NCI-H446 (cell line): ENCODE data around the gene FMO2.

Source experiments
- DNase-seq, 2 experiments: peaks; one replicate each; lab custom pipeline; 2025; lab: John Stamatoyannopoulos, UW

The FMO2 gene

DNA sequence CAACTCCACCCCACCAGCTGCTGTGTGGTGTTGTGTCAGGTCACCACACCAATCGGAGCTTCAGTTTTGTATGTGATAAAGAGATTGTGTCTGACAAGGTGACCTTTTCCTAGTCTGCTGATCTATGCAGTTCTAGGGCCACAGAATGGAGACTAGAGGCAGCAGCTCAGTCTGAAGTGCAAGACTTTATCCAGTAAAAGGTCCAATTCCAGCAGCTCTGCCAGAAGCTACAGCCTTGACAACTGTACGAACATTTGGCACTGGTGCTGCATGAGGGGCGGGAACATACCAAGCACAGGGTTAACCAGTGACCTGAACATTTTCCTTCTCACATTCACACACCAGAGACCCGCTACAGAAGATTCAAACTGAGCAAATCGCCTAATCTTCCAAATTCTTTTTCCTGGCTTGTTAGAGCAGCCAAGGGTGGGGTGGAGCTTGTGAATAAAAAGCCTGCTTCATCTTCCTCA is 72.5 kb downstream of the FMO2 start:
- no peak for DNase-seq

DNA sequence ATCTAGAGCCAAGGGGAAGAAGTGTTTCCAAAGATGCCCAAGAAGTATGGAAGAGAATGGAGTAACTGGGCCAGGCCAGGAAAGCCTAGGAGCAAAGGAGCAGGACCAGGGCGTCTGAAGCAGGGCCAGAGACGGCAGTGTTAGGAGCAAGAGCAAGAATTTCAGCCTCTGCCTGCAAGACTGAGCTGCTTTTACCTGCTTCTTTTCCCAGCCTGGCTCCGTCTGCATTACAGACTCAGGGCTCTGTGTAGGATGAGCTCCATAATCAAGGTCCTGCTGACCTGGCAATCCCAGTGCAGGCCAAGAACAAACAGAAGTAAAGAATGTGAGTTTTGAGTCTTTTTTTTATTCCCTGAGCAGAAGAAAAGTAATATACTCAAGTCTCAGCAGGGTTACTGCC is 73.3 kb downstream of the FMO2 start:
- no peak for DNase-seq

DNA sequence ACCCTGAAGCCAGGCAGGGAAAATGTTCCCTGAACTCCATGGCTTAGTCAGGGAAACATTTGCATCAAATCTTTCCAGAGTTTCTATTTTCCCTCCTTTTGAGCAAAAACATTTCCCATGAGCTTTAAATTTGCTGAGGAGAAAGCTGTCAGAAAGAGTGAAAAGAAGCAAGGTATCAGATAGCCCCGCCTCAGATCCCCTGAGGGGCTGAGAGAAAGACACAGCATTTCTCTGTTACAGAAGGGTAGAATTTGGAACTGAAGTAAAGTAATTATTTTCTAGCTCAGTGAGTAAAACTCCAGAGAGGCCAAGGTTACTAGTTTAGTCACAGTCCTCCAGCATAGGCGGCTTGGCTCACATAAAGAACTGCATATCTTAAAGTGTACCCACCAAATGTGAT is 73.8 kb downstream of the FMO2 start:
- no peak for DNase-seq
